ENCODE data around the gene CHRNA3.

Gene CHRNA3

DNA sequence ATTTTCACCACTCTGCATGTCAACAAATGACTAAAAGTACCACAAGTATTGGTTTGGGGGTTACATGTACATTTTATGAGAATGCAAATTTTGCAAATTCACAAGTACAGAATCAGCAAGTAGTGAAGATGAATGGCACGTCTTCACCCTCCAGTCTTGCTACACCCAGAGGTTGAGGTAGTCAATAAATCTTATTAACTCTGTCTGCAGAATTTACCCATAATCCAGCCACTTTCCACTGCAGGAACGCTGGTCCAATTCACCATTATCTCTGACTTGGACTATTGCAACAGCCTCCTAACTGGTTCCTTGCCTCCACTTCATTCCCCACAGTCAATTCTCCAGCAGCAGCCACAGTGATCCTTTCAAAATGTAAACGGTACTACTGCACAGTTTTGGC lies 70.0 kb downstream of the CHRNA3 start:
- no peak for DNase-seq

DNA sequence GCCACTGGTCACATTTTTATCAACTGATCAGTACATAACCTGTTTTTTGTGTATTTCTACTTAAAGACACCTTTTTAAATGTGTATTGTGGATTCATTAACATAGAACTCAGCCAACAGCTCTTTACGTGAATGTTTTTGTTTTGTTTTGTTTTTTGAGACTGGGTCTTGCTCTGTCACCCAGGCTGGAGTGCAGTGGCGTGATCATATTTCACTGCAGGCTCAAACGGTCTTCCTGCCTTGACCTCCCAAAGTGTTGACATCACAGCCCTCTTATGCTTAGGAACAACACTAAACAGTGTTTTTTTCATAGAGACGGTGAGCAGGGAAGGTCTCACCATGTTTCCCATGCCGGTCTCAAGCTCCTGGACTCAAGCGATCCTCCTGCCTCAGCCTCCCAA lies 70.6 kb downstream of the CHRNA3 start:
- DNase-seq = no peak
